K562 (cell line): Measurements from ENCODE around the gene B4GALNT3. TPM values are rescaled to one million over a fixed set of nuclear protein-coding genes. Genes with fewer than 3 reads are reported as not detected.

ENCODE experiments used
- BRD9 ChIP-seq: fragments of 450-650 bp; IDR thresholded peaks from 2 replicates; pipeline ENCODE4 v1.6.1; 2018; ENCODE audit warnings: low read depth; ENCODE audit not compliant: partially characterized antibody
- GATAD2B ChIP-seq: fragments of 450-650 bp; IDR thresholded peaks from 2 replicates; pipeline ENCODE4 v1.6.1; 2017; ENCODE audit warnings: mild to moderate bottlenecking, borderline replicate concordance
- KDM2B ChIP-seq: fragments of 250-450 bp; sonication (Bioruptor Pico); IDR thresholded peaks from 2 replicates; pipeline ENCODE4 v1.8.0; 2021; ENCODE audit warnings: mild to moderate bottlenecking, moderate library complexity
- MYNN ChIP-seq, 2 experiments: sonication (generic); formaldehyde crosslinking in 1 of 2; IDR thresholded peaks; 2 replicates each; pipeline versions ENCODE4 v1.5.0 to v1.6.1; 2016 to 2020; ENCODE audit warnings: antibody characterized with exemption in 1 of 2, missing genetic modification reagents in 1 of 2
- NELFE ChIP-seq: IDR thresholded peaks from 2 replicates; pipeline ENCODE4 v1.6.1; 2011; ENCODE audit warnings: mild to moderate bottlenecking; ENCODE audit not compliant: insufficient read depth, insufficient read length
- NR1H2 ChIP-seq: sonication (generic); formaldehyde crosslinking; IDR thresholded peaks from 2 replicates; pipeline ENCODE4 v1.4.0; 2020; ENCODE audit warnings: mild to moderate bottlenecking, missing genetic modification reagents
- NR2F6 ChIP-seq: fragments of 450-650 bp; formaldehyde crosslinking; IDR thresholded peaks from 2 replicates; pipeline ENCODE4 v1.4.0; 2020; ENCODE audit warnings: mild to moderate bottlenecking
- PCBP2 ChIP-seq: fragments of 200-400 bp; formaldehyde crosslinking; IDR thresholded peaks from 2 replicates; pipeline ENCODE4 v1.6.1; 2018; ENCODE audit warnings: low read length, low read depth, mild to moderate bottlenecking, moderate library complexity; ENCODE audit not compliant: poor library complexity, severe bottlenecking
- RBM39 ChIP-seq: fragments of 200-400 bp; formaldehyde crosslinking; optimal IDR thresholded peaks from 2 replicates; pipeline ENCODE3; 2018; ENCODE audit warnings: low read depth, low read length
- SMAD3 ChIP-seq: fragments of 450-650 bp; formaldehyde crosslinking; conservative IDR thresholded peaks from 2 replicates; pipeline ENCODE4 v1.4.0; 2020; ENCODE audit warnings: mild to moderate bottlenecking
- SMARCA4 ChIP-seq: fragments of 450-650 bp; IDR thresholded peaks from 2 replicates; pipeline ENCODE4 v1.6.1; 2016
- SMARCE1 ChIP-seq: fragments of 450-650 bp; IDR thresholded peaks from 2 replicates; pipeline ENCODE4 v1.7.1; 2016; ENCODE audit warnings: mild to moderate bottlenecking
- SRSF9 ChIP-seq: fragments of 200-400 bp; formaldehyde crosslinking; IDR thresholded peaks from 2 replicates; pipeline ENCODE4 v1.6.1; 2017; ENCODE audit warnings: low read depth, low read length, borderline replicate concordance
- THRA ChIP-seq: fragments of 450-650 bp; IDR thresholded peaks from 2 replicates; pipeline ENCODE4 v1.6.1; 2017; ENCODE audit warnings: mild to moderate bottlenecking, moderate library complexity
- TRIM24 ChIP-seq, 2 experiments: fragments of 450-650 bp; IDR thresholded peaks; 2 replicates each; pipeline ENCODE4 v1.6.1; 2016
- ZNF197 ChIP-seq: fragments of 200-800 bp; sonication (Bioruptor generic); IDR thresholded peaks from 2 replicates; pipeline ENCODE4 v1.6.1; 2016; ENCODE audit warnings: low read depth, missing genetic modification characterization, missing compliant biosample characterization
- ZNF316 ChIP-seq: fragments of 450-650 bp; IDR thresholded peaks from 2 replicates; pipeline ENCODE4 v1.6.1; 2016
- polyA plus RNA-seq, 8 experiments: library from polyadenylated mRNA; depleted of rRNA in 4 of 8; stranded (reverse) in 5 of 8; unstranded in 3 of 8; fragments of >200 nt; fragmentation: Nextera tagmentation in 2 of 8; fragmentation: Illumina TruSeq in 1 of 8; extraction: Ambion mirVana in 2 of 8; extraction: Trizol in 1 of 8; gene quantifications; 2 replicates each; pipeline versions ENCODE4 v1.2.1 to v1.2.3, GENCODE V29; 2011 to 2014; ENCODE audit warnings: inconsistent platforms in 1 of 8, missing spikeins in 1 of 8
- total RNA-seq, 7 experiments: library from RNA; depleted of rRNA in 6 of 7; stranded (reverse); fragments of >200 nt in 6 of 7; fragmentation: Illumina TruSeq in 2 of 7; extraction: Trizol in 2 of 7; gene quantifications; 2 replicates each; pipeline versions ENCODE4 v1.2.1 to v1.2.3, GENCODE V29; 2011 to 2021; ENCODE audit warnings: low replicate concordance in 1 of 7
- TF ChIP-seq, protein P1 (sequence below): sonication (generic); formaldehyde crosslinking; IDR thresholded peaks from 2 replicates; pipeline ENCODE4 v1.8.0; 2023; ENCODE audit warnings: missing genetic modification reagents, mild to moderate bottlenecking, borderline replicate concordance
- TF ChIP-seq, protein P2 (sequence below): sonication (generic); formaldehyde crosslinking; IDR thresholded peaks from 2 replicates; pipeline ENCODE4 v1.8.1; 2022; ENCODE audit warnings: missing genetic modification reagents
- TF ChIP-seq, protein P3 (sequence below): sonication (generic); formaldehyde crosslinking; IDR thresholded peaks from 2 replicates; pipeline ENCODE4 v1.8.1; 2023; ENCODE audit warnings: mild to moderate bottlenecking, missing genetic modification reagents

Gene B4GALNT3
- total and polyA plus RNA-seq, 9 of the 15 experiments (the other 6 are each of a cell fraction or from before 2014, with no cell fraction given), result 0.04 to 0.36 (median 0.10) TPM; not detected in 6

DNA sequence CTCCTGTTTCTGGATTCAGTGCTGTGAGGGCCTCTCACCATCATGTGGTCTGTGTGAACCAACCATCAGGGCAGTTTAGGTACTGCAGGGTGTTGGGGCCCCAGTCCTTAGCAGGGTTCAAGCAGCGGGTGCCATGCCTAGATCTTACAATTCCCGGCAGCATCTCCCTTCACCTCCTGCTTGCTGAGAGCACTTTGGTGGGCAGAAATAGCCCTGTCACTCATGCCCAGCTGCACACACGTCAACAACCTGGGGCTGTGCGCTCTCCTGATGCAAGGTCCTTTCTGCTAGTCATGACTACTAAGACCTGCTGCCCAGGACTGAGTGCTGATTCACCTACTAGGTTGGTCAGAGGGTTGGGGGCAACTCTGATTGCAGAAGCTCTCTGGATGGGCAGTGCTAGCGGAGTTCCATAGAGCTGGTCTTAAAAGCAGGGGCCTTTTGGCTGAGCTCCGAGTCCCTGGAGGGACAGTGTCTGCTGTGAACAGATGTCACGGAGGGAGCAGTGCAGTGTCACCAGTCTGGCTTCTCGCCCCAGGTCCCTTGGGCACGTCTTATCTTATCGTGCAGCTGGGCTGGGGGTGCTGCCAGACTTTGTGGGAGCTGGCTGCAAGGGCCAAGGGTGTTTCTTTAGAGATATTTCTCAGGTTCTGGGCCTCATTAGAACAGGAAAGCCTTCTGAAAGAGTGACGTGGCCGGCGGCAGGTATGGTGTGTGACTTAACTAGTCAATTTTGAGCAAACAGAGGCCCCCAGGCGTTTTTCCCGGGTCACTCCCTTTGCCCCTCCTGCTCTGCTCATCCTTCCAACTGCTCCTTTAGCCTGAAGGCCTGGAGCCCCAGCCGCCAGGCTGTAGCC lies 131.7 kb downstream of the B4GALNT3 start (continued):
- TF ChIP-seq, protein P1, sequence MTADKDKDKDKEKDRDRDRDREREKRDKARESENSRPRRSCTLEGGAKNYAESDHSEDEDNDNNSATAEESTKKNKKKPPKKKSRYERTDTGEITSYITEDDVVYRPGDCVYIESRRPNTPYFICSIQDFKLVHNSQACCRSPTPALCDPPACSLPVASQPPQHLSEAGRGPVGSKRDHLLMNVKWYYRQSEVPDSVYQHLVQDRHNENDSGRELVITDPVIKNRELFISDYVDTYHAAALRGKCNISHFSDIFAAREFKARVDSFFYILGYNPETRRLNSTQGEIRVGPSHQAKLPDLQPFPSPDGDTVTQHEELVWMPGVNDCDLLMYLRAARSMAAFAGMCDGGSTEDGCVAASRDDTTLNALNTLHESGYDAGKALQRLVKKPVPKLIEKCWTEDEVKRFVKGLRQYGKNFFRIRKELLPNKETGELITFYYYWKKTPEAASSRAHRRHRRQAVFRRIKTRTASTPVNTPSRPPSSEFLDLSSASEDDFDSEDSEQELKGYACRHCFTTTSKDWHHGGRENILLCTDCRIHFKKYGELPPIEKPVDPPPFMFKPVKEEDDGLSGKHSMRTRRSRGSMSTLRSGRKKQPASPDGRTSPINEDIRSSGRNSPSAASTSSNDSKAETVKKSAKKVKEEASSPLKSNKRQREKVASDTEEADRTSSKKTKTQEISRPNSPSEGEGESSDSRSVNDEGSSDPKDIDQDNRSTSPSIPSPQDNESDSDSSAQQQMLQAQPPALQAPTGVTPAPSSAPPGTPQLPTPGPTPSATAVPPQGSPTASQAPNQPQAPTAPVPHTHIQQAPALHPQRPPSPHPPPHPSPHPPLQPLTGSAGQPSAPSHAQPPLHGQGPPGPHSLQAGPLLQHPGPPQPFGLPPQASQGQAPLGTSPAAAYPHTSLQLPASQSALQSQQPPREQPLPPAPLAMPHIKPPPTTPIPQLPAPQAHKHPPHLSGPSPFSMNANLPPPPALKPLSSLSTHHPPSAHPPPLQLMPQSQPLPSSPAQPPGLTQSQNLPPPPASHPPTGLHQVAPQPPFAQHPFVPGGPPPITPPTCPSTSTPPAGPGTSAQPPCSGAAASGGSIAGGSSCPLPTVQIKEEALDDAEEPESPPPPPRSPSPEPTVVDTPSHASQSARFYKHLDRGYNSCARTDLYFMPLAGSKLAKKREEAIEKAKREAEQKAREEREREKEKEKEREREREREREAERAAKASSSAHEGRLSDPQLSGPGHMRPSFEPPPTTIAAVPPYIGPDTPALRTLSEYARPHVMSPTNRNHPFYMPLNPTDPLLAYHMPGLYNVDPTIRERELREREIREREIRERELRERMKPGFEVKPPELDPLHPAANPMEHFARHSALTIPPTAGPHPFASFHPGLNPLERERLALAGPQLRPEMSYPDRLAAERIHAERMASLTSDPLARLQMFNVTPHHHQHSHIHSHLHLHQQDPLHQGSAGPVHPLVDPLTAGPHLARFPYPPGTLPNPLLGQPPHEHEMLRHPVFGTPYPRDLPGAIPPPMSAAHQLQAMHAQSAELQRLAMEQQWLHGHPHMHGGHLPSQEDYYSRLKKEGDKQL, result no peak
- TF ChIP-seq, protein P2, sequence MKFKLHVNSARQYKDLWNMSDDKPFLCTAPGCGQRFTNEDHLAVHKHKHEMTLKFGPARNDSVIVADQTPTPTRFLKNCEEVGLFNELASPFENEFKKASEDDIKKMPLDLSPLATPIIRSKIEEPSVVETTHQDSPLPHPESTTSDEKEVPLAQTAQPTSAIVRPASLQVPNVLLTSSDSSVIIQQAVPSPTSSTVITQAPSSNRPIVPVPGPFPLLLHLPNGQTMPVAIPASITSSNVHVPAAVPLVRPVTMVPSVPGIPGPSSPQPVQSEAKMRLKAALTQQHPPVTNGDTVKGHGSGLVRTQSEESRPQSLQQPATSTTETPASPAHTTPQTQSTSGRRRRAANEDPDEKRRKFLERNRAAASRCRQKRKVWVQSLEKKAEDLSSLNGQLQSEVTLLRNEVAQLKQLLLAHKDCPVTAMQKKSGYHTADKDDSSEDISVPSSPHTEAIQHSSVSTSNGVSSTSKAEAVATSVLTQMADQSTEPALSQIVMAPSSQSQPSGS, result no peak
- no peak for TF ChIP-seq NR1H2 (CRISPR knock-in tag)
- TF ChIP-seq BRD9, result no peak
- TF ChIP-seq, protein P3, sequence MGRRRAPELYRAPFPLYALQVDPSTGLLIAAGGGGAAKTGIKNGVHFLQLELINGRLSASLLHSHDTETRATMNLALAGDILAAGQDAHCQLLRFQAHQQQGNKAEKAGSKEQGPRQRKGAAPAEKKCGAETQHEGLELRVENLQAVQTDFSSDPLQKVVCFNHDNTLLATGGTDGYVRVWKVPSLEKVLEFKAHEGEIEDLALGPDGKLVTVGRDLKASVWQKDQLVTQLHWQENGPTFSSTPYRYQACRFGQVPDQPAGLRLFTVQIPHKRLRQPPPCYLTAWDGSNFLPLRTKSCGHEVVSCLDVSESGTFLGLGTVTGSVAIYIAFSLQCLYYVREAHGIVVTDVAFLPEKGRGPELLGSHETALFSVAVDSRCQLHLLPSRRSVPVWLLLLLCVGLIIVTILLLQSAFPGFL, result no peak
- TF ChIP-seq THRA, result no peak
- TF ChIP-seq RBM39, result no peak
- no peak for TF ChIP-seq SRSF9
- TF ChIP-seq ZNF197 (CRISPR knock-in tag), result peak; percentile 82
- no peak for TF ChIP-seq NR2F6
- peak; percentile 95 for TF ChIP-seq SMARCE1
- TF ChIP-seq TRIM24 (IDR thresholded peaks at IDR 0.05), result peak; percentile 94 to 95
- no peak for TF ChIP-seq SMAD3 (CRISPR knock-in tag)
- peak; percentile 94 for TF ChIP-seq MYNN (IDR thresholded peaks at IDR 0.05)
- TF ChIP-seq MYNN (CRISPR knock-in tag; IDR thresholded peaks at IDR 0.05), result no peak
- no peak for TF ChIP-seq NELFE
- TF ChIP-seq GATAD2B, result peak; percentile 72; the same call in 1 of the 2 replicates
- no peak for TF ChIP-seq PCBP2
- TF ChIP-seq SMARCA4, result peak; percentile 98
- no peak for TF ChIP-seq KDM2B
- peak; percentile 76 for TF ChIP-seq ZNF316
